ENCODE results near the gene MBNL1. TPM values are rescaled to one million over a fixed set of nuclear protein-coding genes. Genes with fewer than 3 reads are reported as not detected.

Gene MBNL1
- total and polyA plus RNA-seq, 4 donors, result 17.1 to 110 (median 62.3) TPM

DNA sequence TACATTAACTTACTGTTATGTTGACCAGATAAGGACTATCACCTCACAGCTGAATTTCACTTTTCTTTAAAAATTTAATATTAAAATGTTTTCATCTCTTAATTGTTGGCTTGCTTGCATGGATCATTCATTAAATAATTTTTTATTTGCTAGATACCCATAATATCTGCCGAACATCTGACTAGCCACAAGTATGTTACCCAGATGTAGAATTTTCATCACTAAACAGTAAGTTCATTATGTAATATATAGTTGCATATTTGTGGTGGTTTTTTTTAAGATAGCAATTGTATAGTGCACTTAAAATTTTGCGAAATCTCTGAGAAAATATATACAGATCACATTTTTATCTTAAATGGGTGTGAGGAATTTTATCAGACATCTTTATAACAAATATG lies 190.4 kb downstream of the MBNL1 start:
- no peaks in the 10 kb centered on the region for H3K27me3 ChIP-seq (ENCODE audit: control insufficient read depth in 4 of 4, insufficient read depth in 4 of 4, low read length in 3 of 4)
- no peak for DNase-seq (ENCODE audit: low spot score)
- peaks cover 2 to 25% (median 22%) of the 10 kb centered on the region in 4 donors for H3K36me3 ChIP-seq (ENCODE audit: control insufficient read depth in 4 of 4, insufficient read depth in 3 of 4, low read depth in 1 of 4, low read length in 3 of 4)
- no peaks in the 10 kb centered on the region for H3K9me3 ChIP-seq (ENCODE audit: control insufficient read depth in 4 of 4, low read length in 3 of 4)
- H3K9ac ChIP-seq (ENCODE audit: low read depth in 1 of 2, low read length in 2 of 2), result no peak overlapping the region
- 97% methylated on average over 2 of the region's 2 CpGs for WGBS
- no peak overlapping the region for H3K27ac ChIP-seq (ENCODE audit: low read depth in 1 of 2, low read length in 2 of 2)
- TF ChIP-seq HNF4G (IDR thresholded peaks at IDR 0.05) (no peak), RXRA (IDR thresholded peaks at IDR 0.05) (no peak), FOXA1 (IDR thresholded peaks at IDR 0.05) (no peak), GABPA (IDR thresholded peaks at IDR 0.05 in 1 of 2, conservative IDR thresholded peaks at IDR 0.05 in 1 of 2) (no peak), YY1 (IDR thresholded peaks at IDR 0.05) (no peak), HNF4A (conservative IDR thresholded peaks at IDR 0.05) (no peak), EGR1 (IDR thresholded peaks at IDR 0.05; ENCODE audit: low read depth in 2 of 2) (no peak), FOXA2 (IDR thresholded peaks at IDR 0.05) (no peak), NR2F2 (IDR thresholded peaks at IDR 0.05) (no peak), JUND (IDR thresholded peaks at IDR 0.05) (no peak), RAD21 (IDR thresholded peaks at IDR 0.05) (no peak), SP1 (IDR thresholded peaks at IDR 0.05) (no peak), TAF1 (conservative IDR thresholded peaks at IDR 0.05) (no peak)
- TF ChIP-seq, protein P1, sequence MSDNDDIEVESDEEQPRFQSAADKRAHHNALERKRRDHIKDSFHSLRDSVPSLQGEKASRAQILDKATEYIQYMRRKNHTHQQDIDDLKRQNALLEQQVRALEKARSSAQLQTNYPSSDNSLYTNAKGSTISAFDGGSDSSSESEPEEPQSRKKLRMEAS (IDR thresholded peaks at IDR 0.05), result no peak
- TF ChIP-seq, protein P2, sequence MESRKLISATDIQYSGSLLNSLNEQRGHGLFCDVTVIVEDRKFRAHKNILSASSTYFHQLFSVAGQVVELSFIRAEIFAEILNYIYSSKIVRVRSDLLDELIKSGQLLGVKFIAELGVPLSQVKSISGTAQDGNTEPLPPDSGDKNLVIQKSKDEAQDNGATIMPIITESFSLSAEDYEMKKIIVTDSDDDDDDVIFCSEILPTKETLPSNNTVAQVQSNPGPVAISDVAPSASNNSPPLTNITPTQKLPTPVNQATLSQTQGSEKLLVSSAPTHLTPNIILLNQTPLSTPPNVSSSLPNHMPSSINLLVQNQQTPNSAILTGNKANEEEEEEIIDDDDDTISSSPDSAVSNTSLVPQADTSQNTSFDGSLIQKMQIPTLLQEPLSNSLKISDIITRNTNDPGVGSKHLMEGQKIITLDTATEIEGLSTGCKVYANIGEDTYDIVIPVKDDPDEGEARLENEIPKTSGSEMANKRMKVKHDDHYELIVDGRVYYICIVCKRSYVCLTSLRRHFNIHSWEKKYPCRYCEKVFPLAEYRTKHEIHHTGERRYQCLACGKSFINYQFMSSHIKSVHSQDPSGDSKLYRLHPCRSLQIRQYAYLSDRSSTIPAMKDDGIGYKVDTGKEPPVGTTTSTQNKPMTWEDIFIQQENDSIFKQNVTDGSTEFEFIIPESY (IDR thresholded peaks at IDR 0.05), result no peak
- TF ChIP-seq, protein P3, sequence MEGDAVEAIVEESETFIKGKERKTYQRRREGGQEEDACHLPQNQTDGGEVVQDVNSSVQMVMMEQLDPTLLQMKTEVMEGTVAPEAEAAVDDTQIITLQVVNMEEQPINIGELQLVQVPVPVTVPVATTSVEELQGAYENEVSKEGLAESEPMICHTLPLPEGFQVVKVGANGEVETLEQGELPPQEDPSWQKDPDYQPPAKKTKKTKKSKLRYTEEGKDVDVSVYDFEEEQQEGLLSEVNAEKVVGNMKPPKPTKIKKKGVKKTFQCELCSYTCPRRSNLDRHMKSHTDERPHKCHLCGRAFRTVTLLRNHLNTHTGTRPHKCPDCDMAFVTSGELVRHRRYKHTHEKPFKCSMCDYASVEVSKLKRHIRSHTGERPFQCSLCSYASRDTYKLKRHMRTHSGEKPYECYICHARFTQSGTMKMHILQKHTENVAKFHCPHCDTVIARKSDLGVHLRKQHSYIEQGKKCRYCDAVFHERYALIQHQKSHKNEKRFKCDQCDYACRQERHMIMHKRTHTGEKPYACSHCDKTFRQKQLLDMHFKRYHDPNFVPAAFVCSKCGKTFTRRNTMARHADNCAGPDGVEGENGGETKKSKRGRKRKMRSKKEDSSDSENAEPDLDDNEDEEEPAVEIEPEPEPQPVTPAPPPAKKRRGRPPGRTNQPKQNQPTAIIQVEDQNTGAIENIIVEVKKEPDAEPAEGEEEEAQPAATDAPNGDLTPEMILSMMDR (IDR thresholded peaks at IDR 0.05; ENCODE audit: low read depth, low read length, missing input control), result no peak
- TF ChIP-seq, protein P4, sequence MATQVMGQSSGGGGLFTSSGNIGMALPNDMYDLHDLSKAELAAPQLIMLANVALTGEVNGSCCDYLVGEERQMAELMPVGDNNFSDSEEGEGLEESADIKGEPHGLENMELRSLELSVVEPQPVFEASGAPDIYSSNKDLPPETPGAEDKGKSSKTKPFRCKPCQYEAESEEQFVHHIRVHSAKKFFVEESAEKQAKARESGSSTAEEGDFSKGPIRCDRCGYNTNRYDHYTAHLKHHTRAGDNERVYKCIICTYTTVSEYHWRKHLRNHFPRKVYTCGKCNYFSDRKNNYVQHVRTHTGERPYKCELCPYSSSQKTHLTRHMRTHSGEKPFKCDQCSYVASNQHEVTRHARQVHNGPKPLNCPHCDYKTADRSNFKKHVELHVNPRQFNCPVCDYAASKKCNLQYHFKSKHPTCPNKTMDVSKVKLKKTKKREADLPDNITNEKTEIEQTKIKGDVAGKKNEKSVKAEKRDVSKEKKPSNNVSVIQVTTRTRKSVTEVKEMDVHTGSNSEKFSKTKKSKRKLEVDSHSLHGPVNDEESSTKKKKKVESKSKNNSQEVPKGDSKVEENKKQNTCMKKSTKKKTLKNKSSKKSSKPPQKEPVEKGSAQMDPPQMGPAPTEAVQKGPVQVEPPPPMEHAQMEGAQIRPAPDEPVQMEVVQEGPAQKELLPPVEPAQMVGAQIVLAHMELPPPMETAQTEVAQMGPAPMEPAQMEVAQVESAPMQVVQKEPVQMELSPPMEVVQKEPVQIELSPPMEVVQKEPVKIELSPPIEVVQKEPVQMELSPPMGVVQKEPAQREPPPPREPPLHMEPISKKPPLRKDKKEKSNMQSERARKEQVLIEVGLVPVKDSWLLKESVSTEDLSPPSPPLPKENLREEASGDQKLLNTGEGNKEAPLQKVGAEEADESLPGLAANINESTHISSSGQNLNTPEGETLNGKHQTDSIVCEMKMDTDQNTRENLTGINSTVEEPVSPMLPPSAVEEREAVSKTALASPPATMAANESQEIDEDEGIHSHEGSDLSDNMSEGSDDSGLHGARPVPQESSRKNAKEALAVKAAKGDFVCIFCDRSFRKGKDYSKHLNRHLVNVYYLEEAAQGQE (IDR thresholded peaks at IDR 0.05), result no peak
- TF ChIP-seq, protein P5, sequence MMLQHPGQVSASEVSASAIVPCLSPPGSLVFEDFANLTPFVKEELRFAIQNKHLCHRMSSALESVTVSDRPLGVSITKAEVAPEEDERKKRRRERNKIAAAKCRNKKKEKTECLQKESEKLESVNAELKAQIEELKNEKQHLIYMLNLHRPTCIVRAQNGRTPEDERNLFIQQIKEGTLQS (IDR thresholded peaks at IDR 0.05), result no peak
- no peaks in the 10 kb centered on the region for H3K4me1 ChIP-seq (ENCODE audit: control insufficient read depth in 4 of 4, insufficient read depth in 4 of 4, low read length in 3 of 4)
- no peak overlapping the region for H3K4me3 ChIP-seq (ENCODE audit: low read depth in 1 of 3, low read length in 3 of 3)

All from liver (tissue), 9 donors.